ENCODE data around the gene DAGLB. TPM values are rescaled to one million over a fixed set of nuclear protein-coding genes. Genes with fewer than 3 reads are reported as not detected.

Gene DAGLB
- total RNA-seq, 1 experiment from 2014 or later: 24.1 TPM

DNA sequence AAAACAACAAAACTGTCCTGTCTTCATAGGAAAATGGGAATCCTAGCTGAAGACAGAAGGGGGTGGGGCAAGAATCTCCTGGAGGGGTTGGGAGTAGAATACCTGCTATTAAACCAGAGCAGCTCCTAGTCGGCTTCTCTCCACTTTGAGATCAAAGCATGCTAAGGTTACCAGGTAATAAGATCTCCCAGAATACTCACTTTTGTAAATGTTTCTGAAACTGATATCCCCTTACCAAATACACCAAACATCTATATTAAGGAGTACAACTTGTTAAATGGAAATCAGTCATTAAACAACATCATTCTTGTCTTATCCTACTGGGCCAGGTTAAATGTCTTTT is 29.5 kb upstream of the DAGLB start:
- no peak for DNase-seq (ENCODE audit: low spot score)
- no TSS peak for BruUV-seq (replicated peaks)
- intact Hi-C loops (cut with micrococcal nuclease; ENCODE audit: unreplicated experiment): no loop called here
- ChIA-PET CTCF (no interaction called here), POLR2A (ENCODE audit: low non-redundant PET) (interaction anchor here (0.6 kb wide), 1 partner anchor 39 kb away, joined by 4 read pairs; no protein-coding TSS in a partner anchor)
- H3K36me3 ChIP-seq (ENCODE audit: insufficient read depth, low read length, poor library complexity, severe bottlenecking): peaks cover 35% of the 10 kb centered on the region
- no peak overlapping the region for H3K4me3 ChIP-seq (ENCODE audit: low read depth, low read length, poor library complexity, severe bottlenecking)
- H3K9me3 ChIP-seq (ENCODE audit: low read depth, low read length, poor library complexity, severe bottlenecking): no peaks in the 10 kb centered on the region
- TF ChIP-seq EZH2 (IDR thresholded peaks at IDR 0.05; ENCODE audit: borderline replicate concordance, low read depth, low read length, poor library complexity, severe bottlenecking) (no peak), CTCF (conservative IDR thresholded peaks at IDR 0.05; ENCODE audit: low read depth, low read length) (no peak)
- no peaks in the 10 kb centered on the region for H3K27me3 ChIP-seq (replicated peaks; ENCODE audit: insufficient read depth, low read depth, low read length, poor library complexity)
- peaks cover 8% of the 10 kb centered on the region for H3K4me1 ChIP-seq (ENCODE audit: insufficient read depth, low read length, poor library complexity, severe bottlenecking)
- H3K27ac ChIP-seq (ENCODE audit: low read depth, low read length, poor library complexity, severe bottlenecking): no peak overlapping the region

- Histone ChIP-seq H3K27me3 (replicated peaks; ENCODE audit: insufficient read depth, low read depth, low read length, poor library complexity) (no peaks in the 10 kb centered on the region), H3K4me1 (ENCODE audit: insufficient read depth, low read length, poor library complexity, severe bottlenecking) (peaks cover 5% of the 10 kb centered on the region), H3K36me3 (ENCODE audit: insufficient read depth, low read length, poor library complexity, severe bottlenecking) (peaks cover 33% of the 10 kb centered on the region), H3K4me3 (ENCODE audit: low read depth, low read length, poor library complexity, severe bottlenecking) (no peak overlapping the region), H3K9me3 (ENCODE audit: low read depth, low read length, poor library complexity, severe bottlenecking) (no peaks in the 10 kb centered on the region), H3K27ac (ENCODE audit: low read depth, low read length, poor library complexity, severe bottlenecking) (no peak overlapping the region)
- no peak for DNase-seq (ENCODE audit: low spot score)
- intact Hi-C loops (cut with micrococcal nuclease; ENCODE audit: unreplicated experiment): no loop called here
- CTCF ChIA-PET: no interaction called here
- TF ChIP-seq EZH2 (IDR thresholded peaks at IDR 0.05; ENCODE audit: borderline replicate concordance, low read depth, low read length, poor library complexity, severe bottlenecking): no peak
- TF ChIP-seq CTCF (conservative IDR thresholded peaks at IDR 0.05; ENCODE audit: low read depth, low read length): no peak
- POLR2A ChIA-PET (ENCODE audit: low non-redundant PET): no interaction called here
- no TSS peak for BruUV-seq (replicated peaks)
These were observed 29.0 kb upstream of the DAGLB start for GRCh38 chr7:6476596-6477317.

- no peak for DNase-seq (ENCODE audit: low spot score)
- no peak overlapping the region for H3K27ac ChIP-seq (ENCODE audit: low read depth, low read length, poor library complexity, severe bottlenecking)
- H3K27me3 ChIP-seq (replicated peaks; ENCODE audit: insufficient read depth, low read depth, low read length, poor library complexity): no peaks in the 10 kb centered on the region
- BruUV-seq (replicated peaks): no TSS peak
- ChIA-PET POLR2A (ENCODE audit: low non-redundant PET) (no interaction called here), CTCF (no interaction called here)
- no peaks in the 10 kb centered on the region for H3K9me3 ChIP-seq (ENCODE audit: low read depth, low read length, poor library complexity, severe bottlenecking)
- no peak overlapping the region for H3K4me3 ChIP-seq (ENCODE audit: low read depth, low read length, poor library complexity, severe bottlenecking)
- intact Hi-C loops (cut with micrococcal nuclease; ENCODE audit: unreplicated experiment): no loop called here
- H3K36me3 ChIP-seq (ENCODE audit: insufficient read depth, low read length, poor library complexity, severe bottlenecking): peaks cover 26% of the 10 kb centered on the region
- TF ChIP-seq CTCF (conservative IDR thresholded peaks at IDR 0.05; ENCODE audit: low read depth, low read length) (no peak), EZH2 (IDR thresholded peaks at IDR 0.05; ENCODE audit: borderline replicate concordance, low read depth, low read length, poor library complexity, severe bottlenecking) (no peak)
- H3K4me1 ChIP-seq (ENCODE audit: insufficient read depth, low read length, poor library complexity, severe bottlenecking): no peaks in the 10 kb centered on the region
These were observed 27.9 kb upstream of the DAGLB start for GRCh38 chr7:6475433-6476186.

Measured in A673 (cell line).